HG03103 (cell line): ENCODE results near the gene PDIA4.
A peak's percentile ranks its signal among the peaks of the same experiment; 100 is the strongest.
"Not testable (repeated sequence)": the region's sequence is repeated elsewhere in the genome, so short reads cannot be mapped to it uniquely, and the experiment has no call there.

ENCODE experiments used
- ATAC-seq: cut with Tn5 transposase; IDR thresholded peaks from one replicate; pipeline ENCODE4 v1.9.1; 2021; ENCODE audit warnings: low read depth; ENCODE audit not compliant: unreplicated experiment

The PDIA4 gene

GRCh38 chr7:149004405-149005370 lies 23.6 kb downstream of the PDIA4 start:
- ATAC-seq, result no peak

GRCh38 chr7:149003560-149004305 lies 24.6 kb downstream of the PDIA4 start:
- ATAC-seq, result no peak

- ATAC-seq, result no peak
Observed at GRCh38 chr7:149003018-149003417, 25.3 kb downstream of the PDIA4 start.

- no peak for ATAC-seq
Observed at GRCh38 chr7:149002604-149003003, 25.7 kb downstream of the PDIA4 start.

GRCh38 chr7:149001427-149002068 lies 26.8 kb downstream of the PDIA4 start:
- no peak for ATAC-seq

- no peak for ATAC-seq
Observed at GRCh38 chr7:149000961-149001360, 27.3 kb downstream of the PDIA4 start.

- no peak for ATAC-seq
Observed at GRCh38 chr7:148999192-148999591, 29.1 kb downstream of the PDIA4 start.

- no peak for ATAC-seq
Observed at GRCh38 chr7:148997497-148997896, 30.8 kb downstream of the PDIA4 start.

- no peak for ATAC-seq
Observed at GRCh38 chr7:148994576-148994975, 33.7 kb downstream of the PDIA4 start.

- no peak for ATAC-seq
Observed at GRCh38 chr7:148993193-148993592, 35.1 kb downstream of the PDIA4 start.

GRCh38 chr7:148991536-148991935 lies 36.8 kb downstream of the PDIA4 start:
- no peak for ATAC-seq

GRCh38 chr7:148987751-148988512 lies 40.4 kb downstream of the PDIA4 start:
- peak; percentile 16 for ATAC-seq

GRCh38 chr7:148987010-148987750 lies 41.1 kb downstream of the PDIA4 start:
- peak; percentile 90 for ATAC-seq

- ATAC-seq, result no peak
Observed at GRCh38 chr7:148986742-148987009, 41.6 kb downstream of the PDIA4 start.

- peak; percentile 53 for ATAC-seq
Observed at GRCh38 chr7:148983200-148984146, 44.8 kb downstream of the PDIA4 start.

- ATAC-seq, result no peak
Observed at GRCh38 chr7:148982654-148983199, 45.6 kb downstream of the PDIA4 start.

GRCh38 chr7:148979827-148980226 lies 48.5 kb downstream of the PDIA4 start:
- ATAC-seq, result no peak

GRCh38 chr7:148979072-148979471 lies 49.2 kb downstream of the PDIA4 start:
- ATAC-seq, result not testable (repeated sequence)
